Peyer's patch (tissue), 4 donors: ENCODE data around the gene LIPT1. TPM values are rescaled to one million over a fixed set of nuclear protein-coding genes. Genes with fewer than 3 reads are reported as not detected.
"Not testable (repeated sequence)": the region's sequence is repeated elsewhere in the genome, so short reads cannot be mapped to it uniquely, and the experiment has no call there.

Source experiments
- DNase-seq, 3 donors: peaks; one replicate each; pipeline ENCODE4 v3.0.0-alpha.2; 2017 to 2019
- H3K27ac ChIP-seq, 4 donors: fragments of 200-600 bp; sonication (generic); one replicate each; pipeline ENCODE4 v1.5.1; 2016 to 2019
- H3K27me3 ChIP-seq, 2 donors: fragments of 200-600 bp; sonication (generic); one replicate each; pipeline ENCODE4 v1.5.1; 2019
- H3K36me3 ChIP-seq, 3 donors: fragments of 200-600 bp; sonication (generic); one replicate each; pipeline ENCODE4 v1.5.1; 2016 to 2019
- H3K4me1 ChIP-seq, 4 donors: fragments of 200-600 bp; sonication (generic); one replicate each; pipeline ENCODE4 v1.5.1; 2016 to 2019
- H3K4me3 ChIP-seq, 4 donors: fragments of 200-600 bp; sonication (generic); 1 replicate in 3 of 4; 2 replicates in 1 of 4; pipeline ENCODE4 v1.5.1; 2016 to 2019; ENCODE audit warnings: mild to moderate bottlenecking in 1 of 4
- H3K9me3 ChIP-seq, 4 donors: fragments of 200-600 bp; sonication (generic); one replicate each; pipeline ENCODE4 v1.5.1; 2016 to 2019; ENCODE audit warnings: mild to moderate bottlenecking in 1 of 4
- POLR2A ChIP-seq, 2 donors: fragments of 450-650 bp; IDR thresholded peaks; one replicate each; pipeline ENCODE4 v1.5.1; 2017; ENCODE audit warnings: antibody characterized with exemption in 2 of 2, mild to moderate bottlenecking in 2 of 2, moderate library complexity in 2 of 2
- total RNA-seq, 4 donors: library from RNA; depleted of rRNA; stranded (reverse); fragments of >200 nt; gene quantifications; one replicate each; pipeline ENCODE4 v1.1.0, GENCODE V29; 2016
- TF ChIP-seq, protein P1 (sequence below), 6 experiments: fragments of 450-650 bp in 4 of 6; fragments of 200-600 bp in 2 of 6; sonication (generic) in 1 of 6; IDR thresholded peaks; one replicate each; pipeline ENCODE4 v1.5.1; 2017 to 2019; ENCODE audit warnings: antibody characterized with exemption in 6 of 6, mild to moderate bottlenecking in 3 of 6, moderate library complexity in 1 of 6

LIPT1 gene
- total RNA-seq, 4 donors from 2014 or later = 6.1 to 23.9 (median 10.7) TPM

DNA sequence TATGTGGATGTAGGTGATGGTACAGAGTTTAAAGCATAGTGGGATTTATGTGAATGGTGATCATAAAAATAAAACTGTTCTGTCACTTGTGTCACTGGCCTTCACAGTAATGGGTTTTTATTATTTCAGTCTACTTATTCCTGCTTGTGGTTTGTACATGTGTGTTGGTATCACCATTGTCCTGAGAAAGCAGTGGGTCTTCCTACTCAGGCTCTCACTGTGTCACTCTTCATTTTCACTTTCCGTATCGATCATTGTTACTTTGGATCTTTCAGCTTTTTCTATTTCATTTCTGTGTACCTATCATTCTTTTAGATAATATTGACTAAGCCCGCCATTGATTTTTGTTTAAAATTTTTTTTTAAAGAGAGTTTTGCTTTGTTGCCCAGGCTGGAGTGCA, 33.6 kb downstream of the LIPT1 start:
- Histone ChIP-seq H3K27me3 (no peaks in the 10 kb centered on the region), H3K4me3 (no peak overlapping the region), H3K27ac (no peak overlapping the region), H3K36me3 (peaks cover 0 to 54% (median 0%) of the 10 kb centered on the region in 3 donors), H3K4me1 (no peaks in the 10 kb centered on the region), H3K9me3 (no peaks in the 10 kb centered on the region)
- TF ChIP-seq, protein P1, sequence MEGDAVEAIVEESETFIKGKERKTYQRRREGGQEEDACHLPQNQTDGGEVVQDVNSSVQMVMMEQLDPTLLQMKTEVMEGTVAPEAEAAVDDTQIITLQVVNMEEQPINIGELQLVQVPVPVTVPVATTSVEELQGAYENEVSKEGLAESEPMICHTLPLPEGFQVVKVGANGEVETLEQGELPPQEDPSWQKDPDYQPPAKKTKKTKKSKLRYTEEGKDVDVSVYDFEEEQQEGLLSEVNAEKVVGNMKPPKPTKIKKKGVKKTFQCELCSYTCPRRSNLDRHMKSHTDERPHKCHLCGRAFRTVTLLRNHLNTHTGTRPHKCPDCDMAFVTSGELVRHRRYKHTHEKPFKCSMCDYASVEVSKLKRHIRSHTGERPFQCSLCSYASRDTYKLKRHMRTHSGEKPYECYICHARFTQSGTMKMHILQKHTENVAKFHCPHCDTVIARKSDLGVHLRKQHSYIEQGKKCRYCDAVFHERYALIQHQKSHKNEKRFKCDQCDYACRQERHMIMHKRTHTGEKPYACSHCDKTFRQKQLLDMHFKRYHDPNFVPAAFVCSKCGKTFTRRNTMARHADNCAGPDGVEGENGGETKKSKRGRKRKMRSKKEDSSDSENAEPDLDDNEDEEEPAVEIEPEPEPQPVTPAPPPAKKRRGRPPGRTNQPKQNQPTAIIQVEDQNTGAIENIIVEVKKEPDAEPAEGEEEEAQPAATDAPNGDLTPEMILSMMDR (IDR thresholded peaks at IDR 0.05) = no peak
- TF ChIP-seq POLR2A (IDR thresholded peaks at IDR 0.05) = no peak
- no peak for DNase-seq

DNA sequence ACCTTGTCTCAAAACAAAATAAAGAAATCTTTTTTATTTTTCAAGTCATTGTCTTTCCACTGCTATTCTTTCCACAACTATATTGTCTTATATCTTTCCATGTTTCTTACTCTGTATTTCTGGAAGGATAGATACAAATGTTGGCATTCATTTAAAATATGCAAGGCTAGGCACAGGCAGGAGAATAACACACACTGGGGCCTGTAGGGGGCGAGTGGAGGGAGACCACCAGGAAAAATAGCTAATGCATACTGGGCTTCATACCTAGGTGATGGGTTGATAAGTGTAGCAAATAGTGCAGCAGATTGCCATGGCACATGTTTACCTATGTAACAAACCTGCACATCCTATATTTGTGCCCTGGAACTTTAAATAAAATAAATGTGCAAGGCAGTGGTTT, 35.8 kb downstream of the LIPT1 start:
- Histone ChIP-seq H3K4me1 (no peaks in the 10 kb centered on the region), H3K27ac (no peak overlapping the region), H3K9me3 (no peaks in the 10 kb centered on the region), H3K4me3 (no peak overlapping the region), H3K27me3 (no peaks in the 10 kb centered on the region), H3K36me3 (peaks cover 0 to 62% (median 0%) of the 10 kb centered on the region in 3 donors)
- no peak for TF ChIP-seq POLR2A (IDR thresholded peaks at IDR 0.05)
- TF ChIP-seq, protein P1 (IDR thresholded peaks at IDR 0.05) = no peak
- no peak for DNase-seq

DNA sequence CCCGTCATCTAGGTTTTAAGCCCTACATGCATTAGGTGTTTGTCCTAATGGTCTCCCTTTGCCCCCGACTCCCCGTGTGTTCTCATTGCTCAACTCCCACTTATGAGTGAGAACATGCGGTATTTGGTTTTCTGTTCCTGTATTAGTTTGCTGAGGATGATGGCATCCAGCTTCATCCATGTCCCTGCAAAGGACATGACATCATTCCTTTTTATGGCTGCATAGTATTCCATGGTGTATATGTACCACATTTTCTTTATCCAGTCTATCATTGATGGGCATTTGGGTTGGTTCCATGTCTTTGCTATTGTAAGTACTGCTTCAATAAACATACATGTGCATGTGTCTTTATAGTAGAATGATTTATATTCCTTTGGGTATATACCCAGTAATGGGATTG, 37.6 kb downstream of the LIPT1 start:
- not testable (repeated sequence) for H3K27ac ChIP-seq, DNase-seq, H3K9me3 ChIP-seq, H3K4me3 ChIP-seq, H3K4me1 ChIP-seq, H3K27me3 ChIP-seq
- H3K36me3 ChIP-seq = peaks cover 0 to 73% (median 0%) of the 10 kb centered on the region in 3 donors

DNA sequence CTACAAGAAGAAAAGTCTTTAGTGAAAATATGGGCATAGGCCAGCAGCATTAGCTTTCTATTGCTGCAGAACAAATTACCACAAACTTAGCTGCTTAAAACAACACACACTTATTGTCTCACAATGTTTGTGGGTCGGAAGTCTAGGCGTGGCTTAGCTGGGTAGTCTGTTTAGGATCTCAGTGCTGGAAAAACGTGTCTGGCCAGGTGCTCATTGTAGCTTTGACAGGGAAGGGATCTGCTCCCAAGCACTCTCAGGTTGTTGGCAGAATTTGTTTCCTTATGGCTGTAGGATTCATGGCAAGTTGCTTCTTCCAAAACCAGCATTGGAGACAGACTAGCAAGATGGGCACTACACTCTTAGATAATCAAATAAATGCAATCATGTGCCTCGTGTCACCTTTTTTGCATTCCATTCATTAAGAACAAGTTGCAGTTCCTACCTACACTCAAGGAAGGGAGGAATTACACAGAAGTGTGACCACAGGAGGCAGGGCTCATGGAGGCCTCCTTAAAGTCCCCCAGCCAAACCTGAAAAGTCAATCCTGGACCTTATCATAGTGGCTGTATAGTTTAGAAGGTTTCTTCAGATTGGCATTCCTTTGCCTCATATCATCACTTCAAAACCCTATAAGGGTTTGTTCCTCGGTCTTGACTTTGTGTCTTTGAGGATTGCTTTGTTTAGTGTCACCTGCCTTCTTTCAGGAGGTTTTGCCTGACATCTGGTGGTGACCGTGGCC, 43.5 kb downstream of the LIPT1 start:
- peaks cover 0 to 27% (median 0%) of the 10 kb centered on the region in 3 donors for H3K36me3 ChIP-seq
- DNase-seq = no peak

DNA sequence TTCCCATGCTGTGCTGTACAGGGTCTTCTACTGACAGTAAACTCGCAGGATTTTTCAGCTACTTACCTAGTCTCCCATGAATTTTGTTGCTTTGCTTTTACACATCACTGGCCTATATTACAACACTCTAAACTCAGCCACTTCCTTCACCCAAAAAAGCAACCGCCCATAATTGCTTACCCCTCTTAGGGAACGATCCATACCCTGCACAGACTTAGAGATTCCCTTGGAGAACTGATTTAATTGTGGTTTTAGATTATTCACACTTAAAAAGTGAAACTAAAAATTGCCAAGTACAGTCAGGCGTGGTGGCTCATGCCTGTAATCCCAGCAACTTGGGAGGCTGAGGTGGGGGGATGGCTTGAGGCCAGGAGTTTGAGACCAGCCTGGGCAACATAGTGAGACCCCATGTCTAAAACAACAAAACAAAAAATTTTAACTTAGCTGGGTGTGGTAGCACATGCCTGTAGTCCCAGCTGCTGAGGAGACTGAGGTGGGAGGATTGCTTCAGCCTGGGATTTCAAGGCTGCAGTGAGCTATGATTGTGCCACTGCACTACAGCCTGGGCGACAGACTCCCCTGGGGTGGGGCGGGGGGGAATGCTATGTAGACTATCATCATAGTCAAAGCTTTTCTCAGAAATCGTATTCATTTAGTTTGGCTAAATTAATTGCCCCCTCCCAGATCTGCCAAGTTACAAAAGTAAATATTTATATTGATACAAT, 45.5 kb downstream of the LIPT1 start:
- no peak for DNase-seq
- Histone ChIP-seq H3K27me3 (no peaks in the 10 kb centered on the region), H3K4me3 (no peak overlapping the region), H3K36me3 (peaks cover 0 to 22% (median 0%) of the 10 kb centered on the region in 3 donors), H3K4me1 (no peaks in the 10 kb centered on the region), H3K27ac (no peak overlapping the region), H3K9me3 (no peaks in the 10 kb centered on the region)
- TF ChIP-seq, protein P1 (IDR thresholded peaks at IDR 0.05) = no peak
- no peak for TF ChIP-seq POLR2A (IDR thresholded peaks at IDR 0.05)

More for the DNA sequence above, 43.5 kb downstream of the LIPT1 start:
- TF ChIP-seq, protein P1 (IDR thresholded peaks at IDR 0.05) = no peak
- TF ChIP-seq POLR2A (IDR thresholded peaks at IDR 0.05) = no peak
- no peaks in the 10 kb centered on the region for H3K9me3 ChIP-seq
- no peaks in the 10 kb centered on the region for H3K4me1 ChIP-seq
- H3K27ac ChIP-seq = no peak overlapping the region
- H3K27me3 ChIP-seq = no peaks in the 10 kb centered on the region
- no peak overlapping the region for H3K4me3 ChIP-seq
